Osteoblast (primary cell): Measurements from ENCODE around the gene SIRPA. TPM values are rescaled to one million over a fixed set of nuclear protein-coding genes. Genes with fewer than 3 reads are reported as not detected.
"Not testable (repeated sequence)": the region's sequence is repeated elsewhere in the genome, so short reads cannot be mapped to it uniquely, and the experiment has no call there.

Experiments
- DNase-seq: peaks from one replicate; pipeline ENCODE4 v3.0.0; 2011; ENCODE audit warnings: low spot score, mixed read lengths; ENCODE audit not compliant: insufficient read length; ENCODE audit errors: missing footprints
- H2AFZ ChIP-seq: 2 replicates; pipeline ENCODE4 v1.6.0; 2011; ENCODE audit warnings: mild to moderate bottlenecking, low read length
- H3K27ac ChIP-seq: 2 replicates; pipeline ENCODE4 v1.5.1; 2011; ENCODE audit warnings: mild to moderate bottlenecking, low read depth, low read length, moderate library complexity
- H3K27me3 ChIP-seq: 2 replicates; pipeline ENCODE4 v1.6.0; 2012; ENCODE audit warnings: mild to moderate bottlenecking, control low read depth, inconsistent platforms, low read length, moderate library complexity; ENCODE audit not compliant: insufficient read depth
- H3K36me3 ChIP-seq: 2 replicates; pipeline ENCODE4 v1.5.1; 2011; ENCODE audit warnings: mild to moderate bottlenecking, low read length, control low read depth, moderate library complexity; ENCODE audit not compliant: insufficient read depth
- H3K4me1 ChIP-seq: 2 replicates; pipeline ENCODE4 v1.5.1; 2011; ENCODE audit warnings: mild to moderate bottlenecking, low read length, control low read depth, moderate library complexity; ENCODE audit not compliant: insufficient read depth
- H3K4me2 ChIP-seq: 2 replicates; pipeline ENCODE4 v1.6.0; 2011; ENCODE audit warnings: mild to moderate bottlenecking, low read length; ENCODE audit not compliant: insufficient read depth
- H3K4me3 ChIP-seq: fragments of 200-600 bp; sonication (generic); 3 replicates; pipeline ENCODE4 v1.5.1; 2012; ENCODE audit warnings: mild to moderate bottlenecking, low read length, inconsistent platforms; ENCODE audit not compliant: insufficient read depth
- H3K79me2 ChIP-seq: 2 replicates; pipeline ENCODE4 v1.6.0; 2012; ENCODE audit warnings: mild to moderate bottlenecking, low read length, control low read depth, inconsistent platforms; ENCODE audit not compliant: insufficient read depth
- H3K9me3 ChIP-seq: 2 replicates; pipeline ENCODE4 v1.5.1; 2011; ENCODE audit warnings: low read depth, low read length, control low read depth
- H4K20me1 ChIP-seq: 2 replicates; pipeline ENCODE4 v1.6.0; 2012; ENCODE audit warnings: mild to moderate bottlenecking, low read length, control low read depth; ENCODE audit not compliant: insufficient read depth
- CTCF ChIP-seq: IDR thresholded peaks from 2 replicates; pipeline ENCODE4 v1.5.1; 2011; ENCODE audit warnings: mild to moderate bottlenecking, low read depth, low read length, moderate library complexity; ENCODE audit errors: extremely low read depth
- total RNA-seq: library from RNA; depleted of rRNA; stranded (reverse); fragments of >200 nt; gene quantifications from 2 replicates; pipeline ENCODE4 v1.2.3, GENCODE V29; 2012

SIRPA gene
- total RNA-seq, 1 donor: 15.9 TPM

GRCh38 chr20:1920826-1921225, 25.6 kb downstream of the SIRPA start:
- no peak overlapping the region for H3K4me2 ChIP-seq
- H3K27me3 ChIP-seq: no peaks in the 10 kb centered on the region
- no peaks in the 10 kb centered on the region for H3K9me3 ChIP-seq
- H2AFZ ChIP-seq: no peak overlapping the region
- H3K4me3 ChIP-seq: no peak overlapping the region
- no peaks in the 10 kb centered on the region for H3K79me2 ChIP-seq
- peaks cover 45% of the 10 kb centered on the region for H3K36me3 ChIP-seq
- H4K20me1 ChIP-seq: peaks cover 43% of the 10 kb centered on the region
- no peak for TF ChIP-seq CTCF
- no peak overlapping the region for H3K27ac ChIP-seq
- H3K4me1 ChIP-seq: no peaks in the 10 kb centered on the region
- no peak for DNase-seq

- not testable (repeated sequence) for H3K9me3 ChIP-seq, H3K27ac ChIP-seq, H2AFZ ChIP-seq, DNase-seq, H3K27me3 ChIP-seq, H3K4me3 ChIP-seq, H3K4me2 ChIP-seq, H3K4me1 ChIP-seq, H3K79me2 ChIP-seq
- peaks cover 41% of the 10 kb centered on the region for H3K36me3 ChIP-seq
- H4K20me1 ChIP-seq: peaks cover 44% of the 10 kb centered on the region
These were observed 26.8 kb downstream of the SIRPA start for GRCh38 chr20:1921985-1922384.

- no peak overlapping the region for H3K27ac ChIP-seq
- no peaks in the 10 kb centered on the region for H3K79me2 ChIP-seq
- peaks cover 36% of the 10 kb centered on the region for H3K36me3 ChIP-seq
- TF ChIP-seq CTCF: no peak
- H4K20me1 ChIP-seq: peaks cover 37% of the 10 kb centered on the region
- no peaks in the 10 kb centered on the region for H3K9me3 ChIP-seq
- H2AFZ ChIP-seq: no peak overlapping the region
- no peak overlapping the region for H3K4me2 ChIP-seq
- no peaks in the 10 kb centered on the region for H3K4me1 ChIP-seq
- no peak for DNase-seq
- H3K4me3 ChIP-seq: no peak overlapping the region
- no peaks in the 10 kb centered on the region for H3K27me3 ChIP-seq
These were observed 27.6 kb downstream of the SIRPA start for GRCh38 chr20:1922786-1923185.

- Histone ChIP-seq H3K27me3 (no peaks in the 10 kb centered on the region), H3K9me3 (no peaks in the 10 kb centered on the region), H2AFZ (no peak overlapping the region), H3K4me2 (no peak overlapping the region), H3K4me1 (no peaks in the 10 kb centered on the region), H3K36me3 (peaks cover 22% of the 10 kb centered on the region), H3K27ac (no peak overlapping the region), H3K4me3 (no peak overlapping the region), H3K79me2 (no peaks in the 10 kb centered on the region), H4K20me1 (peaks cover 25% of the 10 kb centered on the region)
- DNase-seq: no peak
- no peak for TF ChIP-seq CTCF
These were observed 30.0 kb downstream of the SIRPA start for GRCh38 chr20:1924910-1925861.
